ENCODE results near the gene MSTN.
"Not testable (repeated sequence)": the region's sequence is repeated elsewhere in the genome, so short reads cannot be mapped to it uniquely, and the experiment has no call there.

GRCh38 chr2:190015969-190016368, 46.6 kb downstream of the MSTN start:
- not testable (repeated sequence) for TF ChIP-seq CTCF (IDR thresholded peaks at IDR 0.05); ZFX (IDR thresholded peaks at IDR 0.05; ENCODE audit: borderline replicate concordance)

All from 22Rv1 (cell line).